RWPE2 (cell line): ENCODE data around the gene USP7.
A peak's percentile ranks its signal among the peaks of the same experiment; 100 is the strongest.

Experiments used
- ATAC-seq: fragments of 200-7000 bp; cut with Tn5 transposase; 3 replicates; pipeline ENCODE4 v1.9.1; 2021; ENCODE audit warnings: low read depth
- DNase-seq: peaks from one replicate; pipeline ENCODE4 v3.0.0-alpha.2; 2020; ENCODE audit warnings: low spot score
- H3K27ac ChIP-seq: fragments of 450-650 bp; 2 replicates; pipeline ENCODE4 v1.5.1; 2017; ENCODE audit warnings: mild to moderate bottlenecking; ENCODE audit not compliant: poor library complexity, severe bottlenecking
- H3K27me3 ChIP-seq: fragments of 250-450 bp; sonication (Bioruptor Pico); 2 replicates; pipeline ENCODE4 v1.5.1; 2021; ENCODE audit warnings: mild to moderate bottlenecking, moderate library complexity; ENCODE audit not compliant: insufficient read depth, poor library complexity, severe bottlenecking
- H3K36me3 ChIP-seq: fragments of 250-450 bp; sonication (Bioruptor Pico); 2 replicates; pipeline ENCODE4 v1.5.1; 2020; ENCODE audit warnings: low read depth, mild to moderate bottlenecking, moderate library complexity
- H3K4me1 ChIP-seq: fragments of 250-450 bp; sonication (Bioruptor Pico); 2 replicates; pipeline ENCODE4 v1.5.1; 2021; ENCODE audit warnings: mild to moderate bottlenecking, moderate library complexity; ENCODE audit not compliant: insufficient read depth, poor library complexity, severe bottlenecking
- H3K4me3 ChIP-seq: fragments of 250-450 bp; sonication (Bioruptor Pico); 2 replicates; pipeline ENCODE4 v1.5.1; 2021; ENCODE audit warnings: mild to moderate bottlenecking, moderate library complexity; ENCODE audit not compliant: severe bottlenecking
- H3K9me3 ChIP-seq: fragments of 250-450 bp; sonication (Bioruptor Pico); 2 replicates; pipeline ENCODE4 v1.5.1; 2021; ENCODE audit warnings: mild to moderate bottlenecking, moderate library complexity; ENCODE audit not compliant: severe bottlenecking
- CTCF ChIP-seq: fragments of 450-650 bp; IDR thresholded peaks from one replicate; pipeline ENCODE4 v1.5.1; 2017; ENCODE audit warnings: mild to moderate bottlenecking, moderate library complexity; ENCODE audit not compliant: poor library complexity, severe bottlenecking

The USP7 gene

GRCh38 chr16:8937803-8938202 lies 25.9 kb downstream of the USP7 start:
- Histone ChIP-seq H3K9me3 (no peaks in the 10 kb centered on the region), H3K4me1 (no peaks in the 10 kb centered on the region), H3K36me3 (no peaks in the 10 kb centered on the region), H3K4me3 (no peak overlapping the region), H3K27ac (no peak overlapping the region), H3K27me3 (no peaks in the 10 kb centered on the region)
- DNase-seq (no peak), ATAC-seq (no peak)
- no peak for TF ChIP-seq CTCF

- no peak overlapping the region for H3K27ac ChIP-seq
- no peaks in the 10 kb centered on the region for H3K4me1 ChIP-seq
- H3K36me3 ChIP-seq, result peaks cover 3% of the 10 kb centered on the region; the same call in 1 of the 2 replicates
- ATAC-seq, result peak; percentile 99
- peak; percentile 74 for TF ChIP-seq CTCF
- no peaks in the 10 kb centered on the region for H3K27me3 ChIP-seq
- no peak for DNase-seq
- H3K4me3 ChIP-seq, result no peak overlapping the region
- no peaks in the 10 kb centered on the region for H3K9me3 ChIP-seq
Observed at GRCh38 chr16:8936421-8936820, 27.3 kb downstream of the USP7 start.

GRCh38 chr16:8935989-8936388 lies 27.7 kb downstream of the USP7 start:
- no peaks in the 10 kb centered on the region for H3K27me3 ChIP-seq
- no peak for DNase-seq
- H3K27ac ChIP-seq, result no peak overlapping the region
- H3K9me3 ChIP-seq, result no peaks in the 10 kb centered on the region
- H3K36me3 ChIP-seq, result peaks cover 3% of the 10 kb centered on the region; the same call in 1 of the 2 replicates
- no peak for TF ChIP-seq CTCF
- H3K4me1 ChIP-seq, result no peaks in the 10 kb centered on the region
- ATAC-seq, result no peak
- no peak overlapping the region for H3K4me3 ChIP-seq

- no peak overlapping the region for H3K4me3 ChIP-seq
- H3K4me1 ChIP-seq, result no peaks in the 10 kb centered on the region
- no peak for TF ChIP-seq CTCF
- peaks cover 12% of the 10 kb centered on the region for H3K36me3 ChIP-seq
- no peaks in the 10 kb centered on the region for H3K9me3 ChIP-seq
- no peak overlapping the region for H3K27ac ChIP-seq
- ATAC-seq (no peak), DNase-seq (no peak)
- H3K27me3 ChIP-seq, result no peaks in the 10 kb centered on the region
Observed at GRCh38 chr16:8934601-8935000, 29.1 kb downstream of the USP7 start.

GRCh38 chr16:8931859-8932258 lies 31.8 kb downstream of the USP7 start:
- ATAC-seq (no peak), DNase-seq (no peak)
- no peak overlapping the region for H3K27ac ChIP-seq
- TF ChIP-seq CTCF, result no peak
- H3K4me3 ChIP-seq, result no peak overlapping the region
- H3K36me3 ChIP-seq, result peaks cover 29% of the 10 kb centered on the region
- H3K9me3 ChIP-seq, result no peaks in the 10 kb centered on the region
- H3K27me3 ChIP-seq, result no peaks in the 10 kb centered on the region
- no peaks in the 10 kb centered on the region for H3K4me1 ChIP-seq
